SK-N-SH (cell line): ENCODE data around the gene MRPL14. TPM values are rescaled to one million over a fixed set of nuclear protein-coding genes. Genes with fewer than 3 reads are reported as not detected.

Source experiments
- CTCF ChIA-PET: fragments of 300-600, 350-600 bp; formaldehyde crosslinking; extraction: SDS; loops from one replicate; lab custom pipeline; 2021; lab: Yijun Ruan, JAX
- POLR2A ChIA-PET: fragments of 350-600 bp; sonication (Branson Sonifier 250); formaldehyde crosslinking; extraction: SDS; loops from one replicate; lab custom pipeline; 2020; ENCODE audit warnings: antibody characterized with exemption, inconsistent platforms; lab: Yijun Ruan, JAX
- DNase-seq: peaks from one replicate; pipeline ENCODE4 v3.0.0; 2012
- H2AFZ ChIP-seq: fragments of 200-600 bp; sonication (generic); 2 replicates; pipeline ENCODE4 v1.8.1; 2016; ENCODE audit warnings: antibody characterized with exemption, mild to moderate bottlenecking, low read depth
- H3F3A ChIP-seq: fragments of 200-600 bp; sonication (generic); replicated peaks from 2 replicates; pipeline ENCODE3; 2016; ENCODE audit warnings: antibody characterized with exemption, mild to moderate bottlenecking; ENCODE audit not compliant: insufficient read depth
- H3K27ac ChIP-seq, 2 experiments: fragments of 200-500 bp in 1 of 2; fragments of 200-600 bp in 1 of 2; sonication (Bioruptor generic) in 1 of 2; sonication (generic), shearing (Covaris generic) in 1 of 2; 2 replicates each; pipeline versions ENCODE4 v1.5.1 to v1.6.1; 2014 to 2016; ENCODE audit warnings: low read depth in 2 of 2, inconsistent platforms in 1 of 2, low read length in 1 of 2, mild to moderate bottlenecking in 1 of 2, mixed read lengths in 1 of 2
- H3K27me3 ChIP-seq: fragments of 200-600 bp; sonication (generic), shearing (Covaris generic); 2 replicates; pipeline ENCODE4 v1.6.1; 2016; ENCODE audit warnings: mixed run types; ENCODE audit not compliant: insufficient read depth
- H3K36me3 ChIP-seq, 2 experiments: fragments of 200-500 bp in 1 of 2; fragments of 200-600 bp in 1 of 2; sonication (Bioruptor generic) in 1 of 2; sonication (generic) in 1 of 2; replicated peaks in 1 of 2; 2 replicates each; pipeline versions ENCODE3 to v1.5.1; 2014 to 2016; ENCODE audit warnings: low read length in 1 of 2, mild to moderate bottlenecking in 1 of 2; ENCODE audit not compliant: insufficient read depth in 2 of 2, control insufficient read depth in 1 of 2
- H3K4me1 ChIP-seq, 2 experiments: fragments of 200-500 bp in 1 of 2; fragments of 200-600 bp in 1 of 2; sonication (Bioruptor generic) in 1 of 2; sonication (generic), shearing (Covaris generic) in 1 of 2; 2 replicates each; pipeline versions ENCODE4 v1.5.1 to v1.6.1; 2014 to 2016; ENCODE audit warnings: low read depth in 1 of 2, low read length in 1 of 2, mixed run types in 1 of 2; ENCODE audit not compliant: insufficient read depth in 2 of 2, control insufficient read depth in 1 of 2
- H3K4me2 ChIP-seq: fragments of 200-600 bp; sonication (generic), shearing (Covaris generic); 2 replicates; pipeline ENCODE4 v1.6.1; 2017; ENCODE audit warnings: mixed run types
- H3K4me3 ChIP-seq, 2 experiments: fragments of 200-500 bp in 1 of 2; fragments of 200-600 bp in 1 of 2; sonication (Bioruptor generic) in 1 of 2; sonication (generic), shearing (Covaris generic) in 1 of 2; 2 replicates each; pipeline versions ENCODE4 v1.5.1 to v1.8.1; 2014 to 2016; ENCODE audit warnings: low read depth in 2 of 2, inconsistent platforms in 1 of 2, low read length in 1 of 2, mild to moderate bottlenecking in 1 of 2, mixed read lengths in 1 of 2, moderate library complexity in 1 of 2
- H3K79me2 ChIP-seq: fragments of 200-600 bp; sonication (generic); 2 replicates; pipeline ENCODE4 v1.8.1; 2017; ENCODE audit warnings: mild to moderate bottlenecking; ENCODE audit not compliant: insufficient read depth
- H3K9ac ChIP-seq: fragments of 200-600 bp; sonication (generic); 2 replicates; pipeline ENCODE4 v1.6.1; 2017; ENCODE audit warnings: mixed run types
- H3K9me2 ChIP-seq: fragments of 200-600 bp; sonication (generic); 2 replicates; pipeline ENCODE4 v1.6.1; 2017; ENCODE audit warnings: mixed run types
- H3K9me3 ChIP-seq: fragments of 200-600 bp; sonication (generic); 2 replicates; pipeline ENCODE4 v1.6.1; 2017; ENCODE audit warnings: mixed run types, mild to moderate bottlenecking, moderate library complexity
- H4K20me1 ChIP-seq: fragments of 200-600 bp; sonication (generic); 2 replicates; pipeline ENCODE4 v1.6.1; 2017; ENCODE audit warnings: mild to moderate bottlenecking, mixed run types; ENCODE audit not compliant: insufficient read depth
- ELF1 ChIP-seq: IDR thresholded peaks from 2 replicates; pipeline ENCODE4 v1.4.0; 2012
- JUND ChIP-seq: IDR thresholded peaks from 2 replicates; pipeline ENCODE4 v1.4.0; 2012
- MAX ChIP-seq: IDR thresholded peaks from 2 replicates; pipeline ENCODE4 v1.4.0; 2012; ENCODE audit warnings: low read depth
- NRF1 ChIP-seq: IDR thresholded peaks from 2 replicates; pipeline ENCODE4 v1.6.1; 2012; ENCODE audit warnings: low read depth, mild to moderate bottlenecking, low read length
- PBX3 ChIP-seq: IDR thresholded peaks from 2 replicates; pipeline ENCODE4; 2012
- TAF1 ChIP-seq: IDR thresholded peaks from 2 replicates; pipeline ENCODE4 v1.6.1; 2012; ENCODE audit warnings: low read depth, mild to moderate bottlenecking, low read length, moderate library complexity, borderline replicate concordance
- TCF12 ChIP-seq: IDR thresholded peaks from 2 replicates; pipeline ENCODE4 v1.4.0; 2012
- USF1 ChIP-seq: IDR thresholded peaks from 2 replicates; pipeline ENCODE4 v1.4.0; 2012; ENCODE audit warnings: low read depth, borderline replicate concordance
- WGBS: methylation state at CpG from one replicate; pipeline ENCODE4 v1.1.6; 2017; ENCODE audit warnings: low lambda C conversion rate; 5-methylcytosine and 5-hydroxymethylcytosine counted together
- polyA plus RNA-seq, 3 experiments: library from polyadenylated mRNA; depleted of rRNA; stranded (reverse); fragments of >200 nt; gene quantifications; 2 replicates each; pipeline ENCODE4 v1.2.3, GENCODE V29; 2012
- TF ChIP-seq, protein P1 (sequence below): fragments of 200-600 bp; sonication (generic); IDR thresholded peaks from 2 replicates; pipeline ENCODE4 v1.6.1; 2017; ENCODE audit warnings: antibody characterized with exemption, mild to moderate bottlenecking, moderate library complexity
- TF ChIP-seq, protein P2 (sequence below): fragments of 150-350 bp; IDR thresholded peaks from 2 replicates; pipeline ENCODE4 v1.6.1; 2017; ENCODE audit warnings: antibody characterized with exemption, low read length, low read depth, borderline replicate concordance

MRPL14 gene
- polyA plus RNA-seq, 1 of the 3 experiments (the other 2 are of a cell fraction): 97.0 TPM

GRCh38 chr6:44161997-44162338 lies 34.7 kb upstream of the MRPL14 start:
- Histone ChIP-seq H3K4me2 (no peak overlapping the region), H3F3A (no peaks in the 10 kb centered on the region), H3K9me2 (no peaks in the 10 kb centered on the region), H3K27ac (no peak overlapping the region), H3K9ac (no peak overlapping the region), H3K79me2 (no peaks in the 10 kb centered on the region), H2AFZ (no peak overlapping the region), H3K4me3 (no peak overlapping the region), H4K20me1 (no peaks in the 10 kb centered on the region), H3K36me3 (no peaks in the 10 kb centered on the region), H3K27me3 (no peaks in the 10 kb centered on the region), H3K4me1 (peaks cover 0 to 3% of the 10 kb centered on the region in 2 experiments; a peak in 1 of 4 replicates), H3K9me3 (no peaks in the 10 kb centered on the region)
- TF ChIP-seq MAX (no peak), TAF1 (no peak), TCF12 (no peak)
- TF ChIP-seq, protein P1, sequence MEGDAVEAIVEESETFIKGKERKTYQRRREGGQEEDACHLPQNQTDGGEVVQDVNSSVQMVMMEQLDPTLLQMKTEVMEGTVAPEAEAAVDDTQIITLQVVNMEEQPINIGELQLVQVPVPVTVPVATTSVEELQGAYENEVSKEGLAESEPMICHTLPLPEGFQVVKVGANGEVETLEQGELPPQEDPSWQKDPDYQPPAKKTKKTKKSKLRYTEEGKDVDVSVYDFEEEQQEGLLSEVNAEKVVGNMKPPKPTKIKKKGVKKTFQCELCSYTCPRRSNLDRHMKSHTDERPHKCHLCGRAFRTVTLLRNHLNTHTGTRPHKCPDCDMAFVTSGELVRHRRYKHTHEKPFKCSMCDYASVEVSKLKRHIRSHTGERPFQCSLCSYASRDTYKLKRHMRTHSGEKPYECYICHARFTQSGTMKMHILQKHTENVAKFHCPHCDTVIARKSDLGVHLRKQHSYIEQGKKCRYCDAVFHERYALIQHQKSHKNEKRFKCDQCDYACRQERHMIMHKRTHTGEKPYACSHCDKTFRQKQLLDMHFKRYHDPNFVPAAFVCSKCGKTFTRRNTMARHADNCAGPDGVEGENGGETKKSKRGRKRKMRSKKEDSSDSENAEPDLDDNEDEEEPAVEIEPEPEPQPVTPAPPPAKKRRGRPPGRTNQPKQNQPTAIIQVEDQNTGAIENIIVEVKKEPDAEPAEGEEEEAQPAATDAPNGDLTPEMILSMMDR: no peak
- ChIA-PET POLR2A (no interaction called here), CTCF (interaction anchor here (0.9 to 4.7 kb wide), 7 partner anchors 10 to 72 kb away, joined by 3 to 26 read pairs (median 9); no protein-coding TSS in a partner anchor)
- no peak for DNase-seq
- 34% methylated on average over 7 of the region's 8 CpGs for WGBS

DNA sequence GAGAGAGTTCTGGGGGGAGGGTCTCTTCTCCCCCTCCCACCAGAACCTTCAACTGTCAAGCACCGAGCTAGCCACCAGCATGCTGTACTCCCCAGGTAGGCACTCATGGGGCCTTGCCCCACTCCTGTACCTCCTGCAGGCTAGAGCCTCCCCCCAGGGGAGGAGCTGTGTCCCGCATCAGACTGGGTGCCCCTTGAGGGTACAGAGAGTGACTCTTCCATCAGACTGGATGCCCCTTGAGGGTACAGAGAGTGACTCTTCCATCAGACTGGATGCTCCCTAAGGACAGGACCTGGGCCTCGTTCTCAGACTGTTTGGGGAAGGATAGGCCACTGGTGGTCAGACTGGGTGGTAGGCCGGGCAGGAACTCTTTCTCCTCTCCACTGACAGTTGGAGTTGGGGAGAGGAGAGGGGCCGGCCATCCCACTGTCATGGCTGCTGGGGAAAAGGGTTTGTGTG lies 31.5 kb upstream of the MRPL14 start, which contains the start of gene CAPN11:
Gene CAPN11, plus strand, starts transcription at position 51 of the 459 bp plus-strand sequence. Its CDS starts 29 bp downstream, at position 80.
- no peak within 1 kb of the TSS for H3K4me3 ChIP-seq
- no peaks in the 10 kb centered on the region for H4K20me1 ChIP-seq
- no peak within 1 kb of the TSS for H3K4me2 ChIP-seq
- no peaks in the 10 kb centered on the region for H3K36me3 ChIP-seq
- no peaks in the 10 kb centered on the region for H3K9me2 ChIP-seq
- 75% methylated on average over 5 of the region's 5 CpGs for WGBS
- H3K27me3 ChIP-seq: no peaks in the 10 kb centered on the region
- ChIA-PET POLR2A (no interaction called here), CTCF (interaction anchor here (0.6 to 11.0 kb wide), 3 partner anchors 14 to 588 kb away, joined by 3 to 158 read pairs (median 33); no protein-coding TSS in a partner anchor)
- no peak within 1 kb of the TSS for H3K27ac ChIP-seq
- H3F3A ChIP-seq: no peaks in the 10 kb centered on the region
- no peak within 1 kb of the TSS for H2AFZ ChIP-seq
- no peaks in the 10 kb centered on the region for H3K79me2 ChIP-seq
- H3K9me3 ChIP-seq: no peaks in the 10 kb centered on the region
- no peak within 1 kb of the TSS for H3K9ac ChIP-seq
- TF ChIP-seq JUND (no peak), USF1 (no peak), NRF1 (no peak), ELF1 (no peak), PBX3 (no peak)
- TF ChIP-seq, protein P2, sequence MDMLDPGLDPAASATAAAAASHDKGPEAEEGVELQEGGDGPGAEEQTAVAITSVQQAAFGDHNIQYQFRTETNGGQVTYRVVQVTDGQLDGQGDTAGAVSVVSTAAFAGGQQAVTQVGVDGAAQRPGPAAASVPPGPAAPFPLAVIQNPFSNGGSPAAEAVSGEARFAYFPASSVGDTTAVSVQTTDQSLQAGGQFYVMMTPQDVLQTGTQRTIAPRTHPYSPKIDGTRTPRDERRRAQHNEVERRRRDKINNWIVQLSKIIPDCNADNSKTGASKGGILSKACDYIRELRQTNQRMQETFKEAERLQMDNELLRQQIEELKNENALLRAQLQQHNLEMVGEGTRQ: no peak
- TF ChIP-seq, all 33 proteins: peak for 0
- no peaks in the 10 kb centered on the region; a peak in 1 of 4 replicates for H3K4me1 ChIP-seq
- DNase-seq: no peak
